ENCODE data around the gene SLC9C1.

GRCh38 chr3:112128843-112129727 is 164.9 kb downstream of the SLC9C1 start:
- TF ChIP-seq CTCF (IDR thresholded peaks at IDR 0.05; ENCODE audit: poor library complexity) (no peak), EZH2phosphoT487 (IDR thresholded peaks at IDR 0.05; ENCODE audit: low read depth, severe bottlenecking, unreplicated experiment) (no peak), EZH2 (IDR thresholded peaks at IDR 0.05; ENCODE audit: borderline replicate concordance) (no peak)
